Brain pericyte (primary cell): ENCODE measurements around the gene FUNDC2.
A peak's percentile ranks its signal among the peaks of the same experiment; 100 is the strongest.

Experiments used
- DNase-seq: peaks from one replicate; pipeline ENCODE4 v3.0.0-alpha.2; 2012; ENCODE audit warnings: low read depth, low spot score

FUNDC2 gene

DNA sequence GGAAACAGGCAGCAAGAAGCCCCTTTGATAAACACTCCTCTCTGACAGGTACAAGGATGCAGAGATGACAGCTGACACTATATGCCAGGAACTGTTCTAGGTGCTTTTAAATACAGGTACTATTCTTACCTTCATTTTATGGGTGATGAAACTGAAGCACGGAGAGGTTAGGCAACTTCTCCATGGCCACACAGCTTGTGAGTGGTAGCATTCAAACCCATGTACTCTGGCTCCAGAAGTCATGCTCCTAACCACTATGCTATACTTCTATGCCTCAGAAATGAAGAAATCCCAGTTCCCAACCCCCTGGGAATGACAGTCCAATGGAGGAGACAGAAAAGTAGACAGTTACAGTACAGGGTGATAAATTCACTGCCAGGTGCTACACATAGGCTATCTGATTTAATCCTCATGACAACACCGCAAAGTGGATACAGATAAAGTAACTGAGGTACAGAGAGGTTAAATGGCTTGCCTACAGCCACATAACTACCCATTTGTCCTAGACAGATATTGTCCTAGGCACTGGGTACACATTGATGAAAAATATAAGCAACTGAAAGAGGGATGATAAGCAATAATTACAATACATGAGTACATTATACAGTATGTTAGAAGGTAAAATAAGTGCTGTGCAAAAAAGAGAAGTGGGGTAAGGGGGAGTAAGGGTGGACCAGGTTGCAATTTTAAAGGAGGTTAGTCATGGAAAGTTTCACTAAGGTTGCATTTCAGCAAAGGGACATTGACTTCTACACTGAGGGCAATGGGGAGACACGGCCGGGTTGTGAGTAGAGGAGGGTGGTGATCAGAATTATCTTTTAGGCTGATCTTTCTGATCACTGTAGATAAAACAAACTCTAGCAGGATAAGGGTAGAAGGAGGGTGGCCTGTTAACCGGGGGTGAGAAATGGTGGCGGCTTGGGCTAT, 2.5 kb upstream of the FUNDC2 start:
- DNase-seq: no peak

- no peak for DNase-seq
Observed at GRCh38 chrX:155026420-155026726, 271 bp upstream of the FUNDC2 start.

- DNase-seq: peak; percentile 18
Observed at GRCh38 chrX:155027509-155028066, 944 bp downstream of the FUNDC2 start.

DNA sequence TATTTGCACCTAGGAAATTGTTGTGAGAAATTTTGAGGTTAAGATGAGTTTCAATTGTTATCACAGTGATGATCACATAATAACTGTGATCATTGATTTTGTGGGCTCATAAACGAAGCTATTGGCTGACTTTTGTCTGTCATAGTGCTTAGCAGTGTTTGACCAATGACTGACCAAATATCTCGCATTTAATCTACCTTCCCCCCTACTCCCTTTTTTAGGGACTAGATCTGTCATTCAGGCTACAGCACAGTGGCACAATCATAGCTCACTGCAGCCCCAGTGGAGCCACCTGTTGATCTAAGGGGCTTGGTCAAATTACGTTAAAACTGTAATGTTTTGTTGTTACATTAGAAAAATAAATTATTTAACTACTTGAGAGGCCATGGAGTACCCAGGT, 1.5 kb downstream of the FUNDC2 start:
- DNase-seq: no peak

GRCh38 chrX:155028877-155029291, 2.2 kb downstream of the FUNDC2 start:
- no peak for DNase-seq

DNA sequence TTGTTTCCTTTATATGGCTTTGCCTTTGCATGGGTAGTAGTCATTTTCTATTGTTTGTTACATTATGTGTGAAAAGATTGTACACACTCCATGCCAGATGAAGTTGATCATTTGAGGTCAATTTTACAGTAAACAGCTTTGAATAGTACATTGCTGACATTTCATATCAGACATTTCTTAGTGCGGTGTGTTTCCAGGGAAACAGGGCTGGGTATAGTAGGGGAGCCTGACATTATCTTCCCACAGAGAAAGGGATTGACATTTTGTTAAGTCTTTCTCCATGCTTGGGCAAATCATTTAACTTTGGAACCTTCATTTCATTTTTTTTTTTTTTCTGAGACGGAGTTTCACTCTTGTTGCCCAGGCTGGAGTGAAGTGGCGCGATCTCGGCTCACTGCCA, 5.0 kb downstream of the FUNDC2 start:
- no peak for DNase-seq

GRCh38 chrX:155035688-155036087, 9.0 kb downstream of the FUNDC2 start:
- no peak for DNase-seq

- DNase-seq: no peak
Observed at GRCh38 chrX:155046129-155046810, 19.6 kb downstream of the FUNDC2 start.

DNA sequence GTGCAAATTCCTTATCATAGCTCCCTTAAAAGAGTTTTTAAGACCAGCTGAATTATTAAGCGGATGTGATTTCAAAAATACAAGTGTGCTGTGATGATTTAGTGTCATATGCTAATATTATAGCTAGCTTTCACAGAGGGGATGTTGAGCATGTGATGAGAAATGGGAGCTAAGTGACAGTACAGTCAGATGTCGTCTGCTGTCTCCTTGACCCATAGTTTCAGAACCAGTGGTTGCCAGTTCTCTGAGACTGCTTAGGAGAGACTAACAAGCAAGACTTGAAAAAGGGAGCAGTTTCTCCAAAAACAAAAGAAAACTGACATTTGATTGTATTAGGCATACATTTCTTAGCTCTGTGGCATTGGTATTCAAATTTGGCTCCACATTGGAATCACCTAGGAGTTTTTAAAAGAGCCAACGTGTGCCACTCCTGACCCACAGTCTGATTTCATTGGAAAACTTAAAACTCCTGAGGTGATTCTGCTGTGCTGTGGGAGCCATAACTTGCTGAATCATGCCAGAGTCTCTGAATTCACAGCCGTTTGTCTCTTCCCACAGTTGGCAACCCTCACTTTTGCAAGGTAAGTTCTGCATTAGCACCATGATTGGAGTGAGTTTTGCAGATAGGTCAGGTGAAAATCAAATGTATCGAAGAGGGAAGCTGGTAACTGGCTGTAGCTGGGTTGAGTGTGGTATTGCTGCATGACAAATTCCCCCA, 20.3 kb downstream of the FUNDC2 start:
- DNase-seq: no peak

DNA sequence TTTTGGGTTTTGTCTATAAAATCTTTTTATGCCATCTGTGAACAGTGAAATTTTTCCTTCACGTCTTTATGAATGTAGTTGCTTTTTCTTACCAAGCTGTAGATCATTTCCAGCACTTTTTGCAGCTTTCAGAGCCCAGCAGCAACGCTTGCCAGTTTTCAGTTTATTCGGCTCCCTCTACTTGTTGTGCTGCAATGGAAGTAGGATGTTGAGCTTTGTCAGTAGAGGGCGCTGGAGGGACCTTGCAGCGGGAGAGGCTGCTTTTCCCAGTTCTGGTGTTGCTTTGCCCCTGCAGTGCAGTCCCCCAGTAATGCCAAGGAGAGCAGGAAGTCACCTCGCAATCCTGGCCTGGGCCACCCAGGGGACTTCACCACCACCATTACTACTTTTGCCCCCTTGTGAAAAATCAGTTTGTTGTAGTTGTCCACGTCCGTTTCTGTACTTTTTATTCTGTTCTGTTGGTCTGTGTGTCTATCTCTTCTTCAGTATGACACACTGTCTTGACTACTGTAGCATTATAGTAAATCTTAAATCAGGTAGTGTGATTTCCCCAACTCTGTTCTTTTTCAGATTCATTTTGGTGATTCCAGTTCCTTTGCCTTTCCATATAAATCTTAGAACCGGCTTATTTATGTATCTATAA, 22.5 kb downstream of the FUNDC2 start:
- DNase-seq: no peak

DNA sequence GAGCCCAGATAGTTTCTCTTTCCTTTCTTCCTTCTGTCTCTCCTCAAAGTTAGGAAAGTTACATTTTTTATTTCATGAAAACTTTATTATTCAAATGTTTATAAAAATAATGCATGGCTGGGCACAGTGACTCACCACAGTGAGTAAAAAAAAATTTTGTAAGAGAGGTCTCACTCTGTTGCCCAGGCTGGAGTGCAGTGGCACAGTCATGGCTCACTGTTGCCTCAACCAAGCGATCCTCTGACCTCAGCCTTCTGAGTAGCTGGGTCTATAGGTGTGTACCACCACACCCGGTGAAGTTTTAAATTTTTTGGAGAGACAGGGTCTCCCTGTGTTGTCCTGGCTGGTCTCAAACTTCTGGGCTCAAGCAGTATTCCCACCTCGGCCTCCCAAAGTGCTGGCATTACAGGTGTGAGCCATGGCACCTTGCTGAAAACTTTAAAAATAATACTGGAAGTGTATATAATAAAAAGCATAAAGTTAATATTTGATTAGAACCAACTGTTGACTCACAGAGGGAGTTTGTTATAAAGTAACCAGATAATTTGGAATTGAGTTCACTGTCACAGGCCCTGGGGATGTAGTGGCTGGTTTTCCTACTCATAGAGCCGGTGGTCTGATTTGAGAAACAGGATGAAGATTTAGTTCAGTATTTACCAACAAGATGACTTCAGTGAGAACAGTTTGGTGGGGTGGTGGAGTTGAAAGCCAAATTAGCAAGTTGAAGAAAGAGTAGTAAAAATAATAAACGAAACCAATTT, 26.3 kb downstream of the FUNDC2 start:
- no peak for DNase-seq

- no peak for DNase-seq
Observed at GRCh38 chrX:155053656-155054055, 27.0 kb downstream of the FUNDC2 start.

GRCh38 chrX:155054255-155054654, 27.6 kb downstream of the FUNDC2 start:
- no peak for DNase-seq

DNA sequence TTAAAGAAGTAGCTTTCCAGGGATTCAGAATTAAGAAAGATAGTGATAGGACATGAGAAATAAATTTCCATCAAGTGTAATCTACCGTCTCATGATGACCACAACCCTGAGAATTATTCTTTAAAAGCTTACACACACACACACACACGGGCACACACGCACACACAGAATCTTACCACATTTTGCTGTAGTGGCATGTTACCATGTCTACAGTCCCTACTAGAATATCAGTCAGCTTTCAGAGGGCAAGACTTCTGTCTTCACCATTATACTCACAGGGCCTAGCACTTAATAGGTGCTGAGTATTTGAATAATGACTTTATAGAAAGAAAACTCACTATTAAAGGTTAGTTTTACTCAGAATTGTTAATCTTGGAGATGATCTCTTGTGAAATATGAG, 28.9 kb downstream of the FUNDC2 start:
- DNase-seq: no peak

DNA sequence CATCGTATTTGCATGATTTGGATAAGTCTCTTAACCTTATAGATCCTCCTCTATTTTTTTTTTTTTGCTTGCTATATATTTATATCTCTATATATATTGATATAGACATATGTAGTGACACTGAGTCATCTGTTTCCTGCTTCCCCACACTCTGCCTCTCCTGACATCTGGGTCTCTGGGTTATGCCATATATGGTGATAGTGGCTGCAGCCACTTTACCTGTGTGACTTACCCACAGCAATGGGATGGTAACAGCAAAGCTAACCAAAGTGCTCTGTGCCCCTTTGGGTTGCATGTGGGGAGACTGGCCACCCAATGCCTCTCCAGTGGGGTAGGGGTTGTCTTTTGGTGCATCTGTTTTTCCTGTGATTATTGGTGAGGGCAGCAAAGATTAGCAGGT, 29.8 kb downstream of the FUNDC2 start:
- DNase-seq: no peak

- DNase-seq: peak; percentile 36
Observed at GRCh38 chrX:155056877-155057792, 30.5 kb downstream of the FUNDC2 start.

GRCh38 chrX:155061760-155062159, 35.1 kb downstream of the FUNDC2 start:
- DNase-seq: no peak

DNA sequence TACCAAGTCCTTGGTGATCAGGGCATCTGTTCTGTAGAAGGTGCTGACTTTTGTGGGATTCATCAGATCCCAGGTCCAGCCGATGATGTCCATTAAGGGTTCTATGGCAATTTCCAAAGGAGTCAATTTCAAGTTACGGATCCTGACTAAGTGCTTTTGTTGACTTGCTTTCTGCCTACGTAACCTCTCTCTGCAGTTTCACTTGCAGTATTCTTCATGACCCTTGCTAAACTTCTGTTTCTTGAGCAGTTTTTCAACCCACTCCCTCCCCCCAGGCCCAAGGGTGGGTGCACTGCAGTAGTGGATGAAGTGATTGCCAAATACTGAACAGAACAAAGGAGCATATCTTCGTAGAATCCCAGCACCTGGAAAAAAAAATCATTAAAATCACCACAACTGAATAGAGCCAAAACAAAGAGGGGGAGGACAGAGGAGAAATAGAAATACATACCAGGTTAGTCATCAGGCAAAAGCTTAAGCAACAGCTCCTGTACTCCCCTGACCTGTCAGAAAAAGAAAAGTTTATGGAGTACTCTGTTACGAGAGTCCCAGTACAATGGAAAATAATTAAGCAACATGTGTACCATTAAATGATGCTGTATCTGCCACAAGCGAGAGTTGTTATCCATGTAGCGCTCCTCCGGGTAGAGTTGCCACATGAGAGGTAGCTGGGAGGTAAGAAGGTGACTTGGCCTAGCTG, 38.5 kb downstream of the FUNDC2 start:
- no peak for DNase-seq

DNA sequence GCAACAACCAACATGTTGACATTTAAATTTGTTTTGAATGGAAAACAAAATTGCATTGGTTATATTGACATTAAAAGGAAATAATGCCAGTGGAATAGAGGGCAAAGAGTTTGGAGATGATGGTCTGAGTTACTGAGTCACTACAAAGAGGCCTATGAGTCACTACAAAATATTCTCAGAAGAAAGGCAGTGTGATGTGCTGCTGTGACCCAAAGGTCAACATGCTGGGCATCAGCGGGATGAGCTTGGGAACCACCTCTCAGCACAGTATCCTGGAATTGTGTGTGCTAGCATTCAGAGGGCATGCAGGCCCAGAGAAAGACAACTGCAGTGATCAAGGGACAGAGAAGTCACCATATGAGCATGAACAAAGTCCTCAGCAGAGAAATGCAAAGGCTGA, 41.5 kb downstream of the FUNDC2 start:
- DNase-seq: no peak
